ENCODE measurements around the gene ZP2. TPM values are rescaled to one million over a fixed set of nuclear protein-coding genes. Genes with fewer than 3 reads are reported as not detected.

The ZP2 gene
- total RNA-seq, 1 donor from 2014 or later, result under 0.01 TPM

- no peak for DNase-seq (ENCODE audit: low read depth in 2 of 2)
These were observed 60.9 kb downstream of the ZP2 start, which contains the start of gene DNAH3 for GRCh38 chr16:21150375-21151001. TSS of gene DNAH3 (minus strand) at chr16:21150846. CDS start at chr16:21150319, 527 bp downstream.

Other genes starting within 250 kb of the ZP2 start
- gene DNAH3, start 60.7 kb downstream of the ZP2 start, total RNA-seq, result not detected in 2 replicates
- 2.0 and 9.4 TPM in 2 replicates for gene LDAF1, start 52.9 kb downstream of the ZP2 start, total RNA-seq
- gene ANKS4B, start 22.1 kb upstream of the ZP2 start, total RNA-seq, result not detected in 2 replicates
- gene CRYM, start 66.7 kb upstream of the ZP2 start, total RNA-seq, result not detected in 2 replicates